SK-N-SH (cell line): ENCODE results near the gene CLDN7. TPM values are rescaled to one million over a fixed set of nuclear protein-coding genes. Genes with fewer than 3 reads are reported as not detected.
A peak's percentile ranks its signal among the peaks of the same experiment; 100 is the strongest.

Experiments
- CTCF ChIA-PET: fragments of 300-600, 350-600 bp; formaldehyde crosslinking; extraction: SDS; loops from one replicate; lab custom pipeline; 2021; lab: Yijun Ruan, JAX
- POLR2A ChIA-PET: fragments of 350-600 bp; sonication (Branson Sonifier 250); formaldehyde crosslinking; extraction: SDS; loops from one replicate; lab custom pipeline; 2020; ENCODE audit warnings: antibody characterized with exemption, inconsistent platforms; lab: Yijun Ruan, JAX
- DNase-seq: peaks from one replicate; pipeline ENCODE4 v3.0.0; 2012
- H2AFZ ChIP-seq: fragments of 200-600 bp; sonication (generic); 2 replicates; pipeline ENCODE4 v1.8.1; 2016; ENCODE audit warnings: antibody characterized with exemption, mild to moderate bottlenecking, low read depth
- H3F3A ChIP-seq: fragments of 200-600 bp; sonication (generic); replicated peaks from 2 replicates; pipeline ENCODE3; 2016; ENCODE audit warnings: antibody characterized with exemption, mild to moderate bottlenecking; ENCODE audit not compliant: insufficient read depth
- H3K27ac ChIP-seq, 2 experiments: fragments of 200-500 bp in 1 of 2; fragments of 200-600 bp in 1 of 2; sonication (Bioruptor generic) in 1 of 2; sonication (generic), shearing (Covaris generic) in 1 of 2; 2 replicates each; pipeline versions ENCODE4 v1.5.1 to v1.6.1; 2014 to 2016; ENCODE audit warnings: low read depth in 2 of 2, inconsistent platforms in 1 of 2, low read length in 1 of 2, mild to moderate bottlenecking in 1 of 2, mixed read lengths in 1 of 2
- H3K27me3 ChIP-seq: fragments of 200-600 bp; sonication (generic), shearing (Covaris generic); 2 replicates; pipeline ENCODE4 v1.6.1; 2016; ENCODE audit warnings: mixed run types; ENCODE audit not compliant: insufficient read depth
- H3K36me3 ChIP-seq, 2 experiments: fragments of 200-500 bp in 1 of 2; fragments of 200-600 bp in 1 of 2; sonication (Bioruptor generic) in 1 of 2; sonication (generic) in 1 of 2; replicated peaks in 1 of 2; 2 replicates each; pipeline versions ENCODE3 to v1.5.1; 2014 to 2016; ENCODE audit warnings: low read length in 1 of 2, mild to moderate bottlenecking in 1 of 2; ENCODE audit not compliant: insufficient read depth in 2 of 2, control insufficient read depth in 1 of 2
- H3K4me1 ChIP-seq, 2 experiments: fragments of 200-500 bp in 1 of 2; fragments of 200-600 bp in 1 of 2; sonication (Bioruptor generic) in 1 of 2; sonication (generic), shearing (Covaris generic) in 1 of 2; 2 replicates each; pipeline versions ENCODE4 v1.5.1 to v1.6.1; 2014 to 2016; ENCODE audit warnings: low read depth in 1 of 2, low read length in 1 of 2, mixed run types in 1 of 2; ENCODE audit not compliant: insufficient read depth in 2 of 2, control insufficient read depth in 1 of 2
- H3K4me2 ChIP-seq: fragments of 200-600 bp; sonication (generic), shearing (Covaris generic); 2 replicates; pipeline ENCODE4 v1.6.1; 2017; ENCODE audit warnings: mixed run types
- H3K4me3 ChIP-seq, 2 experiments: fragments of 200-500 bp in 1 of 2; fragments of 200-600 bp in 1 of 2; sonication (Bioruptor generic) in 1 of 2; sonication (generic), shearing (Covaris generic) in 1 of 2; 2 replicates each; pipeline versions ENCODE4 v1.5.1 to v1.8.1; 2014 to 2016; ENCODE audit warnings: low read depth in 2 of 2, inconsistent platforms in 1 of 2, low read length in 1 of 2, mild to moderate bottlenecking in 1 of 2, mixed read lengths in 1 of 2, moderate library complexity in 1 of 2
- H3K79me2 ChIP-seq: fragments of 200-600 bp; sonication (generic); 2 replicates; pipeline ENCODE4 v1.8.1; 2017; ENCODE audit warnings: mild to moderate bottlenecking; ENCODE audit not compliant: insufficient read depth
- H3K9ac ChIP-seq: fragments of 200-600 bp; sonication (generic); 2 replicates; pipeline ENCODE4 v1.6.1; 2017; ENCODE audit warnings: mixed run types
- H3K9me2 ChIP-seq: fragments of 200-600 bp; sonication (generic); 2 replicates; pipeline ENCODE4 v1.6.1; 2017; ENCODE audit warnings: mixed run types
- H3K9me3 ChIP-seq: fragments of 200-600 bp; sonication (generic); 2 replicates; pipeline ENCODE4 v1.6.1; 2017; ENCODE audit warnings: mixed run types, mild to moderate bottlenecking, moderate library complexity
- H4K20me1 ChIP-seq: fragments of 200-600 bp; sonication (generic); 2 replicates; pipeline ENCODE4 v1.6.1; 2017; ENCODE audit warnings: mild to moderate bottlenecking, mixed run types; ENCODE audit not compliant: insufficient read depth
- CTCF ChIP-seq: fragments of 200-600 bp; sonication (generic); IDR thresholded peaks from 2 replicates; pipeline ENCODE4 v1.6.1; 2017; ENCODE audit warnings: antibody characterized with exemption, mild to moderate bottlenecking, moderate library complexity
- EP300 ChIP-seq, 2 experiments: IDR thresholded peaks; 2 replicates each; pipeline versions ENCODE4 v1.4.0 to v1.6.1; 2012; ENCODE audit warnings: borderline replicate concordance in 1 of 2, low read depth in 1 of 2, low read length in 1 of 2
- FOSL2 ChIP-seq: IDR thresholded peaks from 2 replicates; pipeline ENCODE4 v1.4.0; 2012; ENCODE audit warnings: low read depth, mild to moderate bottlenecking, moderate library complexity, borderline replicate concordance
- FOXJ3 ChIP-seq: sonication (generic); formaldehyde crosslinking; IDR thresholded peaks from 2 replicates; pipeline ENCODE4 v1.5.1; 2020; ENCODE audit warnings: mild to moderate bottlenecking, missing genetic modification reagents
- FOXM1 ChIP-seq: IDR thresholded peaks from 2 replicates; pipeline ENCODE4 v1.4.0; 2012; ENCODE audit warnings: low read depth, mild to moderate bottlenecking
- GABPA ChIP-seq: IDR thresholded peaks from 2 replicates; pipeline ENCODE4 v1.4.0; 2012; ENCODE audit warnings: low read depth, mild to moderate bottlenecking
- GATA2 ChIP-seq: sonication (generic); formaldehyde crosslinking; IDR thresholded peaks from 2 replicates; pipeline ENCODE4 v1.5.0; 2020; ENCODE audit warnings: mild to moderate bottlenecking, missing genetic modification reagents
- JUND ChIP-seq: IDR thresholded peaks from 2 replicates; pipeline ENCODE4 v1.4.0; 2012
- MAX ChIP-seq: IDR thresholded peaks from 2 replicates; pipeline ENCODE4 v1.4.0; 2012; ENCODE audit warnings: low read depth
- NRF1 ChIP-seq: IDR thresholded peaks from 2 replicates; pipeline ENCODE4 v1.6.1; 2012; ENCODE audit warnings: low read depth, mild to moderate bottlenecking, low read length
- RAD21 ChIP-seq: IDR thresholded peaks from 2 replicates; pipeline ENCODE4 v1.6.1; 2012; ENCODE audit warnings: mild to moderate bottlenecking, low read length
- RCOR1 ChIP-seq: fragments of 150-350 bp; IDR thresholded peaks from 2 replicates; pipeline ENCODE4 v1.6.1; 2017; ENCODE audit warnings: antibody characterized with exemption, low read length
- RXRA ChIP-seq: IDR thresholded peaks from 2 replicates; pipeline ENCODE4 v1.4.0; 2012; ENCODE audit warnings: low read depth, mild to moderate bottlenecking, borderline replicate concordance
- SIN3A ChIP-seq: IDR thresholded peaks from 2 replicates; pipeline ENCODE4 v1.6.1; 2012; ENCODE audit warnings: low read depth, mild to moderate bottlenecking, low read length, moderate library complexity, borderline replicate concordance
- SMC3 ChIP-seq: IDR thresholded peaks from 2 replicates; pipeline ENCODE4 v1.6.1; 2012; ENCODE audit warnings: low read depth, low read length, improper control_type of control experiment
- TCF12 ChIP-seq: IDR thresholded peaks from 2 replicates; pipeline ENCODE4 v1.4.0; 2012
- TEAD4 ChIP-seq: IDR thresholded peaks from 2 replicates; pipeline ENCODE4 v1.4.0; 2012; ENCODE audit warnings: mild to moderate bottlenecking, borderline replicate concordance; ENCODE audit not compliant: insufficient read depth
- ZBTB33 ChIP-seq: IDR thresholded peaks from 2 replicates; pipeline ENCODE4 v1.4.0; 2012; ENCODE audit warnings: low read depth, borderline replicate concordance
- WGBS: methylation state at CpG from one replicate; pipeline ENCODE4 v1.1.6; 2017; ENCODE audit warnings: low lambda C conversion rate; 5-methylcytosine and 5-hydroxymethylcytosine counted together
- polyA plus RNA-seq, 3 experiments: library from polyadenylated mRNA; depleted of rRNA; stranded (reverse); fragments of >200 nt; gene quantifications; 2 replicates each; pipeline ENCODE4 v1.2.3, GENCODE V29; 2012
- TF ChIP-seq, protein P1 (sequence below): IDR thresholded peaks from 2 replicates; pipeline ENCODE4; 2012
- TF ChIP-seq, protein P2 (sequence below): fragments of 150-350 bp; IDR thresholded peaks from 2 replicates; pipeline ENCODE4 v1.6.1; 2016; ENCODE audit warnings: mild to moderate bottlenecking, low read depth, low read length

CLDN7 gene
- polyA plus RNA-seq, 1 of the 3 experiments (the other 2 are of a cell fraction): 5.0 TPM

- Histone ChIP-seq H3K4me2 (peak overlapping the region; percentile 81; the same call in 1 of the 2 replicates), H3K9me3 (no peaks in the 10 kb centered on the region), H3K4me1 (peaks cover 40 to 44% of the 10 kb centered on the region in 2 experiments), H3K36me3 (peaks cover 35 to 37% of the 10 kb centered on the region in 2 experiments), H3K9ac (no peak overlapping the region), H3K79me2 (peaks cover 89% of the 10 kb centered on the region), H3K27ac (peak overlapping the region; percentile 82 to 94; a peak in 3 of 4 replicates), H4K20me1 (peaks cover 22% of the 10 kb centered on the region), H3K27me3 (no peaks in the 10 kb centered on the region), H3K9me2 (no peaks in the 10 kb centered on the region), H3F3A (peaks cover 46% of the 10 kb centered on the region), H2AFZ (no peak overlapping the region), H3K4me3 (no peak overlapping the region; a peak in 1 of 4 replicates)
- WGBS: 84% methylated on average over 20 of the region's 22 CpGs
- TF ChIP-seq JUND (peak; percentile 22; the same call in 1 of the 2 replicates), FOXM1 (no peak), ZBTB33 (no peak), GATA2 (CRISPR knock-in tag) (no peak), RXRA (no peak), TCF12 (0 out of 2 replicates have a peak, but pooled peaks have one; percentile 29), SIN3A (no peak), EP300 (IDR thresholded peaks at IDR 0.05; ENCODE audit: borderline replicate concordance in 1 of 2, low read depth in 1 of 2, low read length in 1 of 2) (no peak), CTCF (no peak), TEAD4 (no peak), RAD21 (no peak), FOSL2 (peak; percentile 21; the same call in 1 of the 2 replicates), MAX (no peak), NRF1 (no peak), SMC3 (no peak), FOXJ3 (CRISPR knock-in tag) (no peak), RCOR1 (no peak), GABPA (no peak)
- TF ChIP-seq, protein P1, sequence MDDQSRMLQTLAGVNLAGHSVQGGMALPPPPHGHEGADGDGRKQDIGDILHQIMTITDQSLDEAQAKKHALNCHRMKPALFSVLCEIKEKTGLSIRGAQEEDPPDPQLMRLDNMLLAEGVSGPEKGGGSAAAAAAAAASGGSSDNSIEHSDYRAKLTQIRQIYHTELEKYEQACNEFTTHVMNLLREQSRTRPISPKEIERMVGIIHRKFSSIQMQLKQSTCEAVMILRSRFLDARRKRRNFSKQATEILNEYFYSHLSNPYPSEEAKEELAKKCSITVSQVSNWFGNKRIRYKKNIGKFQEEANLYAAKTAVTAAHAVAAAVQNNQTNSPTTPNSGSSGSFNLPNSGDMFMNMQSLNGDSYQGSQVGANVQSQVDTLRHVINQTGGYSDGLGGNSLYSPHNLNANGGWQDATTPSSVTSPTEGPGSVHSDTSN: peak; percentile 51; the same call in 1 of the 2 replicates
- TF ChIP-seq, protein P2, sequence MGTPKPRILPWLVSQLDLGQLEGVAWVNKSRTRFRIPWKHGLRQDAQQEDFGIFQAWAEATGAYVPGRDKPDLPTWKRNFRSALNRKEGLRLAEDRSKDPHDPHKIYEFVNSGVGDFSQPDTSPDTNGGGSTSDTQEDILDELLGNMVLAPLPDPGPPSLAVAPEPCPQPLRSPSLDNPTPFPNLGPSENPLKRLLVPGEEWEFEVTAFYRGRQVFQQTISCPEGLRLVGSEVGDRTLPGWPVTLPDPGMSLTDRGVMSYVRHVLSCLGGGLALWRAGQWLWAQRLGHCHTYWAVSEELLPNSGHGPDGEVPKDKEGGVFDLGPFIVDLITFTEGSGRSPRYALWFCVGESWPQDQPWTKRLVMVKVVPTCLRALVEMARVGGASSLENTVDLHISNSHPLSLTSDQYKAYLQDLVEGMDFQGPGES: no peak
- ChIA-PET POLR2A (no interaction called here), CTCF (interaction anchor here (1.2 to 5.3 kb wide), 7 partner anchors 16 to 190 kb away, joined by 3 to 37 read pairs (median 4); partner anchors contain the start of genes ACADVL, CTDNEP1, DLG4 and NEURL4)
- no peak for DNase-seq
Measured at GRCh38 chr17:7235693-7236665, 26.3 kb downstream of the CLDN7 start.
